H1 (cell line): Measurements from ENCODE around the gene AGAP1.

Experiments used
- ATF2 ChIP-seq: IDR thresholded peaks from 2 replicates; pipeline ENCODE4 v1.6.1; 2012; ENCODE audit warnings: low read length, inconsistent platforms
- ATF3 ChIP-seq: IDR thresholded peaks from 2 replicates; pipeline ENCODE4 v1.6.1; 2011; ENCODE audit warnings: low read depth, mild to moderate bottlenecking, low read length; ENCODE audit not compliant: insufficient read depth
- CTCF ChIP-seq, 3 experiments: IDR thresholded peaks; 1 replicate in 2 of 3; 2 replicates in 1 of 3; pipeline versions ENCODE4 v1.5.1 to v1.6.1; 2011; ENCODE audit warnings: low read length in 3 of 3, mild to moderate bottlenecking in 3 of 3, inconsistent platforms in 2 of 3, low read depth in 1 of 3, moderate library complexity in 1 of 3; ENCODE audit not compliant: insufficient read depth in 1 of 3; ENCODE audit errors: control extremely low read depth in 1 of 3
- FOSL1 ChIP-seq: IDR thresholded peaks from 2 replicates; pipeline ENCODE4 v1.6.1; 2011; ENCODE audit warnings: mild to moderate bottlenecking, low read depth, low read length, moderate library complexity; ENCODE audit not compliant: insufficient read depth
- NRF1 ChIP-seq: IDR thresholded peaks from 2 replicates; pipeline ENCODE4 v1.6.1; 2011; ENCODE audit warnings: mild to moderate bottlenecking, low read depth, low read length, improper control_type of control experiment
- POLR2A ChIP-seq, 2 experiments: IDR thresholded peaks; 1 replicate in 1 of 2; 2 replicates in 1 of 2; pipeline ENCODE4 v1.6.1; 2011; ENCODE audit warnings: low read depth in 2 of 2, low read length in 2 of 2, mild to moderate bottlenecking in 2 of 2; ENCODE audit errors: control extremely low read depth in 1 of 2
- POLR2AphosphoS5 ChIP-seq: IDR thresholded peaks from 2 replicates; pipeline ENCODE4 v1.6.1; 2011; ENCODE audit warnings: low read depth, low read length
- RAD21 ChIP-seq, 2 experiments: IDR thresholded peaks in 1 of 2; conservative IDR thresholded peaks in 1 of 2; 2 replicates each; pipeline ENCODE4 v1.6.1; 2011; ENCODE audit warnings: low read depth in 2 of 2, low read length in 2 of 2, improper control_type of control experiment in 1 of 2, inconsistent platforms in 1 of 2, mild to moderate bottlenecking in 1 of 2, moderate library complexity in 1 of 2
- SAP30 ChIP-seq: fragments of 300-600 bp; sonication (generic); IDR thresholded peaks from 2 replicates; pipeline ENCODE4 v1.7.1; 2012; ENCODE audit warnings: low read length, moderate library complexity, mild to moderate bottlenecking, inconsistent platforms; ENCODE audit not compliant: insufficient read depth, insufficient replicate concordance

GRCh38 chr2:236127010-236127409 lies 633.2 kb downstream of the AGAP1 start:
- TF ChIP-seq CTCF (IDR thresholded peaks at IDR 0.05; ENCODE audit: control extremely low read depth in 1 of 3, insufficient read depth in 1 of 3, low read depth in 1 of 3, low read length in 3 of 3) (no peak), NRF1 (no peak), RAD21 (IDR thresholded peaks at IDR 0.05 in 1 of 2, conservative IDR thresholded peaks at IDR 0.05 in 1 of 2; ENCODE audit: low read depth in 2 of 2, low read length in 2 of 2) (no peak), POLR2AphosphoS5 (no peak), ATF3 (no peak), SAP30 (no peak), FOSL1 (no peak), POLR2A (IDR thresholded peaks at IDR 0.05; ENCODE audit: control extremely low read depth in 1 of 2, low read depth in 2 of 2, low read length in 2 of 2) (no peak), ATF2 (no peak)
